Stimulated activated CD4-positive, alpha-beta T cell treated with anti-CD3 and anti-CD28 coated beads, Interleukin-15, amount 100 ng/mL, for 48 hours (primary cell): ENCODE data around the gene SH3RF1.
A peak's percentile ranks its signal among the peaks of the same experiment; 100 is the strongest.

ENCODE experiments used
- DNase-seq, 2 donors: peaks; one replicate each; pipeline ENCODE4 v3.0.0-alpha.2; 2020; ENCODE audit warnings: low read depth in 2 of 2

The SH3RF1 gene

GRCh38 chr4:169133932-169134331 is 136.8 kb downstream of the SH3RF1 start:
- DNase-seq: no peak

GRCh38 chr4:169132561-169133305 is 138.0 kb downstream of the SH3RF1 start:
- DNase-seq: no peak

GRCh38 chr4:169131556-169132208 is 139.1 kb downstream of the SH3RF1 start:
- no peak for DNase-seq

- no peak for DNase-seq
Measured at GRCh38 chr4:169128902-169129301, 141.9 kb downstream of the SH3RF1 start.

GRCh38 chr4:169127314-169127713 is 143.4 kb downstream of the SH3RF1 start:
- DNase-seq: no peak

GRCh38 chr4:169124661-169125060 is 146.1 kb downstream of the SH3RF1 start:
- no peak for DNase-seq

GRCh38 chr4:169122422-169122821 is 148.3 kb downstream of the SH3RF1 start:
- no peak for DNase-seq

- no peak for DNase-seq
Measured at GRCh38 chr4:169121861-169122382, 148.8 kb downstream of the SH3RF1 start.

- no peak for DNase-seq
Measured at GRCh38 chr4:169120624-169121023, 150.1 kb downstream of the SH3RF1 start.

GRCh38 chr4:169119536-169119935 is 151.2 kb downstream of the SH3RF1 start:
- DNase-seq: no peak

- no peak for DNase-seq
Measured at GRCh38 chr4:169117591-169118081, 153.1 kb downstream of the SH3RF1 start.

- DNase-seq: no peak
Measured at GRCh38 chr4:169116270-169116901, 154.4 kb downstream of the SH3RF1 start.

- peak in 1 of 2 donors; percentile 4 for DNase-seq
Measured at GRCh38 chr4:169115897-169116254, 154.9 kb downstream of the SH3RF1 start.

GRCh38 chr4:169115144-169115896 is 155.4 kb downstream of the SH3RF1 start:
- DNase-seq: no peak

GRCh38 chr4:169114341-169114974 is 156.3 kb downstream of the SH3RF1 start:
- no peak for DNase-seq

GRCh38 chr4:169110633-169111032 is 160.1 kb downstream of the SH3RF1 start:
- no peak for DNase-seq

- DNase-seq: no peak
Measured at GRCh38 chr4:169109035-169109675, 161.6 kb downstream of the SH3RF1 start.

GRCh38 chr4:169108303-169108702 is 162.5 kb downstream of the SH3RF1 start:
- DNase-seq: no peak

- no peak for DNase-seq
Measured at GRCh38 chr4:169107528-169107927, 163.2 kb downstream of the SH3RF1 start.

GRCh38 chr4:169106696-169107229 is 164.0 kb downstream of the SH3RF1 start:
- DNase-seq: no peak

- DNase-seq: no peak
Measured at GRCh38 chr4:169105620-169106019, 165.1 kb downstream of the SH3RF1 start.
